Cardiac ventricle fibroblast (primary cell): Measurements from ENCODE around the gene SH3D21. TPM values are rescaled to one million over a fixed set of nuclear protein-coding genes. Genes with fewer than 3 reads are reported as not detected.

Experiments
- total RNA-seq: library from RNA; depleted of rRNA; stranded (reverse); fragments of >200 nt; gene quantifications from 2 replicates; pipeline ENCODE4 v1.2.3, GENCODE V29; 2015

SH3D21 gene
- 1.7 and 2.6 TPM in 2 replicates for total RNA-seq

DNA sequence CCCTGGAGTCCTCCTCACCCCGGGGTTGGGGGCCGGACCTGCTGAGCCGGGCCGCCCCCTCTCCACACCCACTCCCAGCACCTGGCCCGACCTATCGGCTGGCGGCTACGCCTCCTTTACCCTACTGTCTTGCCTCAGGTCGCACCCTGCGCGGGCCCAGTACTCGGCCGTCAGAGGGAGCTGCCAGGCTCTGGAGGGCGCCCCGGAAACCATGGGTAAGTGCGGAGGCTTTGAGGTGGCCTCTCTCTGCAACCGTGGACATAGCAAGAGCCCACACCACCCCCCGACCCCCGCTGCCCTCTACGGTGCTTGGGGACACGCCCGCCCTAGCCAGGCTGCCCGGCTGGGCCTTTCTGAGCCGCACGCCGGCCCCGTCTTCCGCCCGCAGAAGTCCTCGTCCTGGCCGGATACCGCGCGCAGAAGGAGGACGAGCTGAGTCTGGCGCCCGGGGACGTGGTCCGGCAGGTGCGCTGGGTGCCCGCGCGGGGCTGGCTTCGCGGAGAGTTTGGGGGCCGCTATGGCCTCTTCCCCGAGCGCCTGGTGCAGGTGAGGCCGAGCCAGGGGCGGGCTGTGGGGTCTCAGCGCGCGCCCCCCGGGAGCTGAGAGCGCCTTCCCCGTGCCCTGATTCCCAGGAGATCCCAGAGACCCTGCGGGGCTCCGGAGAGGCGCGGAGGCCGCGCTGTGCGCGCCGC, at the start of gene SH3D21:
TSS of gene SH3D21 (plus strand) at position 159 of the 692 bp plus-strand sequence. CDS start at position 212, 53 bp downstream.

DNA sequence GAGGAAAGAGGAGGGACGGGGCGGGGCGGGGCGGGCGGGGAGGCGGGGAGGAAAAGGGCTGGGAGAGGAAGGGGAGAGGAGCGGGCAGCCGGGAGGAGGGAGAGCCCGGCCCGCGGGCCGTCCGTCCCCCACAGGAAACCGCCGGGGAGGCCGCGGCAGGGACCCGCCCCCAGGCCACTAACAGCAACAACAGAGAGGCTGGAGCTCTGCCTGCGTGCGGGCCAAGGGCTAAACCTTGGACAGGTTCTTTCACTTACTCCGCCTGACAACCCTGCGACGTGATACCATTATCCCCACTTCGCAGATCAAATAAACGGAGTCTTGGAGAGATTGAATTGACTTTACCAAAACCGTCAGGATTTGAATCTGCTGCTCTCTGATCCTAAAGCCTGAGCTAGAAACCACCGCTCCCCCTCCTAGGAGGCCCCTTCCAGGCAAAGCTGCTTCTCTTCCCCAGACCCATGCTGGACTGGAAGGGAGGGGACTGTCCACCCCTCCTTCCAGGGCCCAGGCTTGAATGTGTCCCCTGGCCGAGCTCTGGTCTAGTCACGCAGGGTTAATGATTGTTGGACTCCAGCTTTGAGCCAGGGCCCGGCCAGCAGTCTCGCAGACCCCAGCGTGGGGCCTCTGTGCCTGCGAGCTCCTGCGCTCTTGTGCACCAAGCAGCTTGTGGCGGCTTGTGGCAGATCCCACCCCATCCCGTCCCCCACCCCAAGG, 17.6 kb downstream of the SH3D21 start, which contains the start of gene EVA1B:
TSS of gene EVA1B (minus strand) at position 10 of the 717 bp plus-strand sequence. CDS start 608 bp downstream, outside the sequence.

Other genes with a start within 250 kb of the SH3D21 start
- gene TEKT2, start 222.3 kb upstream of the SH3D21 start, total RNA-seq = not detected in 2 replicates
- gene ADPRS, start 217.5 kb upstream of the SH3D21 start, total RNA-seq = 28.8 and 32.7 TPM in 2 replicates
- 1.8 and 2.5 TPM in 2 replicates for gene COL8A2, start 181.1 kb upstream of the SH3D21 start, total RNA-seq
- 53.1 and 59.2 TPM in 2 replicates for gene TRAPPC3, start 156.9 kb upstream of the SH3D21 start, total RNA-seq
- 98.2 and 104 TPM in 2 replicates for gene MAP7D1, start 150.2 kb upstream of the SH3D21 start, total RNA-seq
- 79.4 and 89.7 TPM in 2 replicates for gene THRAP3, start 81.9 kb upstream of the SH3D21 start, total RNA-seq
- gene EVA1B, start 17.3 kb downstream of the SH3D21 start, total RNA-seq = 196 and 276 TPM in 2 replicates
- gene STK40, start 79.6 kb downstream of the SH3D21 start, total RNA-seq = 11.9 and 18.5 TPM in 2 replicates
- 40.0 and 42.3 TPM in 2 replicates for gene LSM10, start 91.5 kb downstream of the SH3D21 start, total RNA-seq
- 4.7 and 5.8 TPM in 2 replicates for gene OSCP1, start 144.1 kb downstream of the SH3D21 start, total RNA-seq
- gene MRPS15, start 158.0 kb downstream of the SH3D21 start, total RNA-seq = 46.0 and 50.7 TPM in 2 replicates
- gene CSF3R, start 176.5 kb downstream of the SH3D21 start, total RNA-seq = not detected in 2 replicates